ENCODE data around the gene OR2S2.
"Not testable (repeated sequence)": the region's sequence is repeated elsewhere in the genome, so short reads cannot be mapped to it uniquely, and the experiment has no call there.

The OR2S2 gene

GRCh38 chr9:35933550-35934067, 24.3 kb downstream of the OR2S2 start:
- DNase-seq (ENCODE audit: low spot score) = no peak

- DNase-seq (ENCODE audit: low spot score) = no peak
Observed at GRCh38 chr9:35932735-35933134, 25.2 kb downstream of the OR2S2 start.

- no peak for DNase-seq (ENCODE audit: low spot score)
Observed at GRCh38 chr9:35930989-35931388, 27.0 kb downstream of the OR2S2 start.

GRCh38 chr9:35930521-35930920, 27.4 kb downstream of the OR2S2 start:
- DNase-seq (ENCODE audit: low spot score) = no peak

GRCh38 chr9:35929453-35929718, 28.6 kb downstream of the OR2S2 start:
- DNase-seq (ENCODE audit: low spot score) = no peak

GRCh38 chr9:35928591-35929452, 29.1 kb downstream of the OR2S2 start:
- DNase-seq (ENCODE audit: low spot score) = no peak

- peak; percentile 79 for DNase-seq (ENCODE audit: low spot score)
Observed at GRCh38 chr9:35923927-35924763, 33.8 kb downstream of the OR2S2 start.

- no peak for DNase-seq (ENCODE audit: low spot score)
Observed at GRCh38 chr9:35923598-35923926, 34.4 kb downstream of the OR2S2 start.

- DNase-seq (ENCODE audit: low spot score) = peak; percentile 28
Observed at GRCh38 chr9:35920051-35920620, 37.8 kb downstream of the OR2S2 start.

GRCh38 chr9:35919212-35920008, 38.5 kb downstream of the OR2S2 start:
- no peak for DNase-seq (ENCODE audit: low spot score)

- no peak for DNase-seq (ENCODE audit: low spot score)
Observed at GRCh38 chr9:35918780-35919179, 39.2 kb downstream of the OR2S2 start.

GRCh38 chr9:35917261-35917660, 40.7 kb downstream of the OR2S2 start:
- no peak for DNase-seq (ENCODE audit: low spot score)

GRCh38 chr9:35915681-35916294, 42.2 kb downstream of the OR2S2 start:
- DNase-seq (ENCODE audit: low spot score) = no peak

- DNase-seq (ENCODE audit: low spot score) = peak; percentile 23
Observed at GRCh38 chr9:35914301-35914807, 43.6 kb downstream of the OR2S2 start.

- not testable (repeated sequence) for DNase-seq (ENCODE audit: low spot score)
Observed at GRCh38 chr9:35913429-35913828, 44.5 kb downstream of the OR2S2 start.

- DNase-seq (ENCODE audit: low spot score) = no peak
Observed at GRCh38 chr9:35912791-35913400, 45.1 kb downstream of the OR2S2 start.

- no peak for DNase-seq (ENCODE audit: low spot score)
Observed at GRCh38 chr9:35911690-35912089, 46.3 kb downstream of the OR2S2 start.

- DNase-seq (ENCODE audit: low spot score) = peak; percentile 18
Observed at GRCh38 chr9:35910613-35911359, 47.2 kb downstream of the OR2S2 start.

GRCh38 chr9:35909687-35910612, 48.0 kb downstream of the OR2S2 start:
- DNase-seq (ENCODE audit: low spot score) = no peak
